ENCODE data around the gene GPR75.

Gene GPR75

DNA sequence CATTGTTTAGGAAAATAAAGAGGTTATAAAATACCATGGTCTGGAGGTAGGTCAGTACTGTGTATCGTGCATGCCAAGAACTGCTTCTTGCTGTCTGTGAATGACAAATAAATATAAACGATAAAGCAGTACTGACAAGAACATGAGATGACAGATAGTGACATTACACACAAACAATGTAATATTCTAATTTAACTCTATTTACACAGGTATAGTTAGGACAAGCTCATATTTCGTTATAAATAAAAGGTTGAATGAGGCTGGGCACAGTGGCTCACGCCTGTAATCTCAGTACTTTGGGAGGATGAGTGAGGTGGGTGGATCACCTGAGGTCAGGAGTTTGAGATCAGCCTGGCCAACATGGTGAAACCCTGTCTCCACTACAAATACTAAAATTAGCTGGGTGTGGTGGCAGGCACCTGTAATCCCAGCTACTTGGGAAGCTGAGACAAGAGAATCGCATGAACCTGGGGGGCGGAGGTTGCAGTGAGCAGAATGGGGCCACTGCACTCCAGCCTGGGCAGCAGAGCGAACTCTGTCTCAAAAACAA, 14.7 kb upstream of the GPR75 start:
- Histone ChIP-seq H3K27me3 (replicated peaks in 2 of 5; ENCODE audit: control insufficient read depth in 4 of 5, insufficient read depth in 5 of 5, low read length in 4 of 5) (no peaks in the 10 kb centered on the region), H3K9me3 (ENCODE audit: control extremely low read depth in 1 of 5, control insufficient read depth in 4 of 5, insufficient read depth in 2 of 5, low read depth in 1 of 5, low read length in 4 of 5) (peaks cover 0 to 2% (median 0%) of the 10 kb centered on the region in 5 experiments), H3K36me3 (ENCODE audit: control insufficient read depth in 4 of 4, insufficient read depth in 4 of 4, low read length in 3 of 4) (peaks cover 9 to 49% (median 29%) of the 10 kb centered on the region in 4 experiments), H3K4me1 (ENCODE audit: control extremely low read depth in 1 of 4, control insufficient read depth in 4 of 4, insufficient read depth in 4 of 4, low read length in 3 of 4) (no peaks in the 10 kb centered on the region), H3K27ac (ENCODE audit: insufficient read depth in 1 of 2, low read depth in 1 of 2, low read length in 2 of 2, poor library complexity in 1 of 2, severe bottlenecking in 2 of 2) (no peak overlapping the region), H3K4me3 (ENCODE audit: control insufficient read depth in 1 of 7, extremely low read depth in 1 of 7, insufficient read depth in 4 of 7, low read depth in 2 of 7, low read length in 6 of 7) (no peak overlapping the region)
- no peak for DNase-seq
- 100% methylated on average over 3 of the region's 7 CpGs for WGBS (ENCODE audit: insufficient coverage)
- POLR2A ChIA-PET = no interaction called here
- CTCF ChIA-PET = interaction anchor here (1.0 kb wide), 1 partner anchor 10 kb away, joined by 3 read pairs; no protein-coding TSS in a partner anchor

DNA sequence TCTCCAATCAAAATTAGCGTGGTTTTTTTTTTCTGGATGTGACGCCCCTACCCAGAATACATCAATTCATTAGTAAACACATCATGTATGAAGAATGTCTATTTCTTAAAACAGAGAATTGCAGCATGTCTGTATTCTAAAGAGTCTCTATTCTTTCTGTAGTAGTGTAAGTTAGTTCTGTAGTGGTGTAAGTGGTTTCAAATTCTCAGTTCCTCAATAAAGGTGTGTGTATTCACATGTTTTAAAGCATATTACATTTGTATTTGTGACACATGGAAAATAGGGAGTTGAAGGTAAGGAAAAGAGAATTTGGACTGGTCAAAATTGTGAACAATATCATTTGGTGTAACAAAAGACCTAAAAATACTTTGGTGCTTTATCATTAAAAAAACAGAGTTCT, 8.0 kb upstream of the GPR75 start:
- Histone ChIP-seq H3K27ac (ENCODE audit: insufficient read depth in 1 of 2, low read depth in 1 of 2, low read length in 2 of 2, poor library complexity in 1 of 2, severe bottlenecking in 2 of 2) (no peak overlapping the region), H3K36me3 (ENCODE audit: control insufficient read depth in 4 of 4, insufficient read depth in 4 of 4, low read length in 3 of 4) (peaks cover 15 to 66% (median 38%) of the 10 kb centered on the region in 4 experiments), H3K4me1 (ENCODE audit: control extremely low read depth in 1 of 4, control insufficient read depth in 4 of 4, insufficient read depth in 4 of 4, low read length in 3 of 4) (no peaks in the 10 kb centered on the region), H3K4me3 (ENCODE audit: control insufficient read depth in 1 of 7, extremely low read depth in 1 of 7, insufficient read depth in 4 of 7, low read depth in 2 of 7, low read length in 6 of 7) (no peak overlapping the region), H3K9me3 (ENCODE audit: control extremely low read depth in 1 of 5, control insufficient read depth in 4 of 5, insufficient read depth in 2 of 5, low read depth in 1 of 5, low read length in 4 of 5) (no peaks in the 10 kb centered on the region), H3K27me3 (replicated peaks in 2 of 5; ENCODE audit: control insufficient read depth in 4 of 5, insufficient read depth in 5 of 5, low read length in 4 of 5) (no peaks in the 10 kb centered on the region)
- no peak for DNase-seq
- ChIA-PET POLR2A (no interaction called here), CTCF (no interaction called here)
- 100% methylated on average over 1 of the region's 2 CpGs for WGBS (ENCODE audit: insufficient coverage)

- Histone ChIP-seq H3K27ac (ENCODE audit: insufficient read depth in 1 of 2, low read depth in 1 of 2, low read length in 2 of 2, poor library complexity in 1 of 2, severe bottlenecking in 2 of 2) (no peak overlapping the region), H3K9me3 (ENCODE audit: control extremely low read depth in 1 of 5, control insufficient read depth in 4 of 5, insufficient read depth in 2 of 5, low read depth in 1 of 5, low read length in 4 of 5) (no peaks in the 10 kb centered on the region), H3K4me3 (ENCODE audit: control insufficient read depth in 1 of 7, extremely low read depth in 1 of 7, insufficient read depth in 4 of 7, low read depth in 2 of 7, low read length in 6 of 7) (no peak overlapping the region), H3K36me3 (ENCODE audit: control insufficient read depth in 4 of 4, insufficient read depth in 4 of 4, low read length in 3 of 4) (peaks cover 15 to 69% (median 40%) of the 10 kb centered on the region in 4 experiments), H3K4me1 (ENCODE audit: control extremely low read depth in 1 of 4, control insufficient read depth in 4 of 4, insufficient read depth in 4 of 4, low read length in 3 of 4) (no peaks in the 10 kb centered on the region), H3K27me3 (replicated peaks in 2 of 5; ENCODE audit: control insufficient read depth in 4 of 5, insufficient read depth in 5 of 5, low read length in 4 of 5) (no peaks in the 10 kb centered on the region)
- ChIA-PET POLR2A (no interaction called here), CTCF (interaction anchor here (0.6 kb wide), 1 partner anchor 24 kb away, joined by 3 read pairs; no protein-coding TSS in a partner anchor)
- no peak for DNase-seq
- 100% methylated on average over 3 of the region's 5 CpGs for WGBS (ENCODE audit: insufficient coverage)
Measured at GRCh38 chr2:53867169-53867568, 7.4 kb upstream of the GPR75 start.

GRCh38 chr2:53865962-53866361, 6.2 kb upstream of the GPR75 start:
- DNase-seq = no peak
- Histone ChIP-seq H3K4me1 (ENCODE audit: control extremely low read depth in 1 of 4, control insufficient read depth in 4 of 4, insufficient read depth in 4 of 4, low read length in 3 of 4) (no peaks in the 10 kb centered on the region), H3K36me3 (ENCODE audit: control insufficient read depth in 4 of 4, insufficient read depth in 4 of 4, low read length in 3 of 4) (peaks cover 14 to 66% (median 41%) of the 10 kb centered on the region in 4 experiments), H3K27me3 (replicated peaks in 2 of 5; ENCODE audit: control insufficient read depth in 4 of 5, insufficient read depth in 5 of 5, low read length in 4 of 5) (no peaks in the 10 kb centered on the region), H3K9me3 (ENCODE audit: control extremely low read depth in 1 of 5, control insufficient read depth in 4 of 5, insufficient read depth in 2 of 5, low read depth in 1 of 5, low read length in 4 of 5) (no peaks in the 10 kb centered on the region), H3K27ac (ENCODE audit: insufficient read depth in 1 of 2, low read depth in 1 of 2, low read length in 2 of 2, poor library complexity in 1 of 2, severe bottlenecking in 2 of 2) (no peak overlapping the region), H3K4me3 (ENCODE audit: control insufficient read depth in 1 of 7, extremely low read depth in 1 of 7, insufficient read depth in 4 of 7, low read depth in 2 of 7, low read length in 6 of 7) (no peak overlapping the region)
- ChIA-PET CTCF (no interaction called here), POLR2A (no interaction called here)
- WGBS (ENCODE audit: insufficient coverage) = 100% methylated on average over 2 of the region's 5 CpGs

DNA sequence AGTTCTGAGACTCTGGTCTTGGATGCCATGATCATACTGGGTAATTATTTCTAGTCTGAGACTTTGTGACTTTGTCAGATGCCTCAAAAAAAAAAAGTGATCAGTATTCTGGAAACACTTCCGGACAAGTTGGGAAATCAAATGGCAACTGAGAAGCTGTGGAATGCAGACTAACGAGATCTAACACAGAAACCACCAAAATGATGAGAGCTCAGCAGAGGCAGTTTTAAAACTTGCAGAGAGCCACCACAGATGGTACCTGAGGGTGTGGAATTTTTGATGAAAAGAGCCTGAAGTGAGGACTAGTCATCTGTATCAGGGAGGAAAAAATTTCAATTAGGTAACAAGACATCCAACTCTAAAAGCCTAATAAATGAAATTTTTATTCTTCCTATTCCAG, 5.5 kb upstream of the GPR75 start:
- H3K27ac ChIP-seq (ENCODE audit: insufficient read depth in 1 of 2, low read depth in 1 of 2, low read length in 2 of 2, poor library complexity in 1 of 2, severe bottlenecking in 2 of 2) = no peak overlapping the region
- ChIA-PET POLR2A (no interaction called here), CTCF (interaction anchor here (0.6 kb wide), 1 partner anchor 67 kb away, joined by 3 read pairs; no protein-coding TSS in a partner anchor)
- 92% methylated on average over 2 of the region's 2 CpGs for WGBS (ENCODE audit: insufficient coverage)
- no peaks in the 10 kb centered on the region for H3K9me3 ChIP-seq (ENCODE audit: control extremely low read depth in 1 of 5, control insufficient read depth in 4 of 5, insufficient read depth in 2 of 5, low read depth in 1 of 5, low read length in 4 of 5)
- no peak overlapping the region for H3K4me3 ChIP-seq (ENCODE audit: control insufficient read depth in 1 of 7, extremely low read depth in 1 of 7, insufficient read depth in 4 of 7, low read depth in 2 of 7, low read length in 6 of 7)
- no peaks in the 10 kb centered on the region for H3K4me1 ChIP-seq (ENCODE audit: control extremely low read depth in 1 of 4, control insufficient read depth in 4 of 4, insufficient read depth in 4 of 4, low read length in 3 of 4)
- H3K36me3 ChIP-seq (ENCODE audit: control insufficient read depth in 4 of 4, insufficient read depth in 4 of 4, low read length in 3 of 4) = peaks cover 15 to 62% (median 42%) of the 10 kb centered on the region in 4 experiments
- no peak for DNase-seq
- H3K27me3 ChIP-seq (replicated peaks in 2 of 5; ENCODE audit: control insufficient read depth in 4 of 5, insufficient read depth in 5 of 5, low read length in 4 of 5) = no peaks in the 10 kb centered on the region

DNA sequence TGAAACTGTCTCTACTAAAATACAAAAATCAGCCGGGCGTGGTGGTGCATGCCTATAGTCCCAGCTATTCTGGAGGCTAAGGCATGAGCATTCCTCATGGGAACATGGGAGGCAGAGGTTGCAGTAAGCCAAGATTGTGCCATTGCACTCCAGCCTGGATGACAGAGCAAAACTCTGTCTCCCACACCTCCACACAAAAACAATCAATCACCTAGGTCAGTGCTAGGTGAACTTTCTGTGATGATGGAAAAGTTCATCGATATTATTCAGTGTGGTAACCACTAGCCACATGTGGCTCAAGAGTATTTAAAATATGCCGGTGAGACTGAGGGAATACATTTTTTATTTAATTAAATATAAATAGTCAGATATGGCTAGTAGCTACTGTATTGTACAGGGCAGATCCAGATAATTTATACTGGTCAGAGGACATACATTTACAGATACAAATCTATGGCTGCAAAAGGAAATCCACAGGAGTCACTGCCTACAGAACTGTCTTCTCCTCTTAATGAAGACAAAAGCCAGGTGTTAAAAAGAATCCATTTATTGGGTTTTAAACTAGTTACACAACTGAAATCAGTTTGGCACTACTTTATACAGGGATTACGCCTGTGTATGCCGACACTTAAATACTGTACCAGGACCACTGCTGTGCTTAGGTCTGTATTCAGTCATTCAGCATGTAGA, 3.9 kb upstream of the GPR75 start:
- Histone ChIP-seq H3K4me1 (ENCODE audit: control extremely low read depth in 1 of 4, control insufficient read depth in 4 of 4, insufficient read depth in 4 of 4, low read length in 3 of 4) (no peaks in the 10 kb centered on the region), H3K36me3 (ENCODE audit: control insufficient read depth in 4 of 4, insufficient read depth in 4 of 4, low read length in 3 of 4) (peaks cover 13 to 59% (median 45%) of the 10 kb centered on the region in 4 experiments), H3K27me3 (replicated peaks in 2 of 5; ENCODE audit: control insufficient read depth in 4 of 5, insufficient read depth in 5 of 5, low read length in 4 of 5) (no peaks in the 10 kb centered on the region), H3K4me3 (ENCODE audit: control insufficient read depth in 1 of 7, extremely low read depth in 1 of 7, insufficient read depth in 4 of 7, low read depth in 2 of 7, low read length in 6 of 7) (no peak overlapping the region), H3K9me3 (ENCODE audit: control extremely low read depth in 1 of 5, control insufficient read depth in 4 of 5, insufficient read depth in 2 of 5, low read depth in 1 of 5, low read length in 4 of 5) (no peaks in the 10 kb centered on the region), H3K27ac (ENCODE audit: insufficient read depth in 1 of 2, low read depth in 1 of 2, low read length in 2 of 2, poor library complexity in 1 of 2, severe bottlenecking in 2 of 2) (no peak overlapping the region)
- POLR2A ChIA-PET = no interaction called here
- WGBS (ENCODE audit: insufficient coverage) = 87% methylated on average over 4 of the region's 6 CpGs
- no peak for DNase-seq
- CTCF ChIA-PET = interaction anchor here (0.6 kb wide), 1 partner anchor 14 kb away, joined by 4 read pairs; no protein-coding TSS in a partner anchor

GRCh38 chr2:53861824-53862223, 2.1 kb upstream of the GPR75 start:
- Histone ChIP-seq H3K4me3 (ENCODE audit: control insufficient read depth in 1 of 7, extremely low read depth in 1 of 7, insufficient read depth in 4 of 7, low read depth in 2 of 7, low read length in 6 of 7) (no peak overlapping the region), H3K36me3 (ENCODE audit: control insufficient read depth in 4 of 4, insufficient read depth in 4 of 4, low read length in 3 of 4) (peaks cover 13 to 52% (median 36%) of the 10 kb centered on the region in 4 experiments), H3K4me1 (ENCODE audit: control extremely low read depth in 1 of 4, control insufficient read depth in 4 of 4, insufficient read depth in 4 of 4, low read length in 3 of 4) (peaks cover 0 to 3% (median 0%) of the 10 kb centered on the region in 4 experiments), H3K27ac (ENCODE audit: insufficient read depth in 1 of 2, low read depth in 1 of 2, low read length in 2 of 2, poor library complexity in 1 of 2, severe bottlenecking in 2 of 2) (no peak overlapping the region), H3K27me3 (replicated peaks in 2 of 5; ENCODE audit: control insufficient read depth in 4 of 5, insufficient read depth in 5 of 5, low read length in 4 of 5) (no peaks in the 10 kb centered on the region), H3K9me3 (ENCODE audit: control extremely low read depth in 1 of 5, control insufficient read depth in 4 of 5, insufficient read depth in 2 of 5, low read depth in 1 of 5, low read length in 4 of 5) (no peaks in the 10 kb centered on the region)
- no peak for DNase-seq
- POLR2A ChIA-PET = no interaction called here
- 93% methylated on average over 2 of the region's 5 CpGs for WGBS (ENCODE audit: insufficient coverage)
- CTCF ChIA-PET = interaction anchor here (0.6 to 1.4 kb wide), 2 partner anchors 11 to 23 kb away, joined by 3 read pairs; no protein-coding TSS in a partner anchor

Data from common myeloid progenitor, CD34-positive (primary cell).